Measurements from ENCODE around the gene ENOPH1. TPM values are rescaled to one million over a fixed set of nuclear protein-coding genes. Genes with fewer than 3 reads are reported as not detected.

The ENOPH1 gene
- total and polyA plus RNA-seq, 2 of the 13 experiments (the other 11 are each of a cell fraction or from before 2014, with no cell fraction given) = 15.5 to 64.3 TPM

DNA sequence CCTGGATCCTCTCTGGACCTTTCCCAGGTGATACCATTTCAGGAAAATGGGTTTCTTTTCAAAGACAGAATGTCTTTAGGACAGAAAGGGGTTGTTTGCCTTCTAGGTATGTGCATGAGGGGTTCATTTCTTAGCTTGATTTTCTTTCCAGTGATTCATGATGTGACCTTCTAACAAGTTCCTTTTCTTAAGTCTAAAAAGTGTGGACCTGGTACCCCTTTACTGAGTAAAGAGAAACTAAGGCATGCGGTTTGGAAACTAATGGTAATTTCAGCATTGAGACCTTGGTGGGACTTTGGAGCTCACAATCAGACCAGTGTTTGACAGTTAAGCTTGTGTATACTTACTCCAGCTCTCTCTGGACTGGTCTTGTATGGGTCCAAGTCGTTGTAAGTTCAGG is 8.7 kb downstream of the ENOPH1 start (continued):
- TF ChIP-seq ZNF230 (CRISPR knock-in tag; IDR thresholded peaks at IDR 0.05) = no peak
- TF ChIP-seq, protein P1, sequence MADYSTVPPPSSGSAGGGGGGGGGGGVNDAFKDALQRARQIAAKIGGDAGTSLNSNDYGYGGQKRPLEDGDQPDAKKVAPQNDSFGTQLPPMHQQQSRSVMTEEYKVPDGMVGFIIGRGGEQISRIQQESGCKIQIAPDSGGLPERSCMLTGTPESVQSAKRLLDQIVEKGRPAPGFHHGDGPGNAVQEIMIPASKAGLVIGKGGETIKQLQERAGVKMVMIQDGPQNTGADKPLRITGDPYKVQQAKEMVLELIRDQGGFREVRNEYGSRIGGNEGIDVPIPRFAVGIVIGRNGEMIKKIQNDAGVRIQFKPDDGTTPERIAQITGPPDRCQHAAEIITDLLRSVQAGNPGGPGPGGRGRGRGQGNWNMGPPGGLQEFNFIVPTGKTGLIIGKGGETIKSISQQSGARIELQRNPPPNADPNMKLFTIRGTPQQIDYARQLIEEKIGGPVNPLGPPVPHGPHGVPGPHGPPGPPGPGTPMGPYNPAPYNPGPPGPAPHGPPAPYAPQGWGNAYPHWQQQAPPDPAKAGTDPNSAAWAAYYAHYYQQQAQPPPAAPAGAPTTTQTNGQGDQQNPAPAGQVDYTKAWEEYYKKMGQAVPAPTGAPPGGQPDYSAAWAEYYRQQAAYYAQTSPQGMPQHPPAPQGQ (CRISPR knock-in tag; IDR thresholded peaks at IDR 0.05; ENCODE audit: borderline replicate concordance) = no peak
- TF ChIP-seq ARID2 (CRISPR knock-in tag; IDR thresholded peaks at IDR 0.05; ENCODE audit: borderline replicate concordance) = no peak
- TF ChIP-seq ZNF629 (CRISPR knock-in tag; conservative IDR thresholded peaks at IDR 0.05) = peak; percentile 69
- TF ChIP-seq BRD4 (CRISPR knock-in tag; IDR thresholded peaks at IDR 0.05) = no peak
- TF ChIP-seq, protein P2, sequence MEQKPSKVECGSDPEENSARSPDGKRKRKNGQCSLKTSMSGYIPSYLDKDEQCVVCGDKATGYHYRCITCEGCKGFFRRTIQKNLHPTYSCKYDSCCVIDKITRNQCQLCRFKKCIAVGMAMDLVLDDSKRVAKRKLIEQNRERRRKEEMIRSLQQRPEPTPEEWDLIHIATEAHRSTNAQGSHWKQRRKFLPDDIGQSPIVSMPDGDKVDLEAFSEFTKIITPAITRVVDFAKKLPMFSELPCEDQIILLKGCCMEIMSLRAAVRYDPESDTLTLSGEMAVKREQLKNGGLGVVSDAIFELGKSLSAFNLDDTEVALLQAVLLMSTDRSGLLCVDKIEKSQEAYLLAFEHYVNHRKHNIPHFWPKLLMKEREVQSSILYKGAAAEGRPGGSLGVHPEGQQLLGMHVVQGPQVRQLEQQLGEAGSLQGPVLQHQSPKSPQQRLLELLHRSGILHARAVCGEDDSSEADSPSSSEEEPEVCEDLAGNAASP (CRISPR knock-in tag; IDR thresholded peaks at IDR 0.05; ENCODE audit: borderline replicate concordance) = no peak
- TF ChIP-seq SALL1 (CRISPR knock-in tag; IDR thresholded peaks at IDR 0.05) = no peak
- TF ChIP-seq, protein P3, sequence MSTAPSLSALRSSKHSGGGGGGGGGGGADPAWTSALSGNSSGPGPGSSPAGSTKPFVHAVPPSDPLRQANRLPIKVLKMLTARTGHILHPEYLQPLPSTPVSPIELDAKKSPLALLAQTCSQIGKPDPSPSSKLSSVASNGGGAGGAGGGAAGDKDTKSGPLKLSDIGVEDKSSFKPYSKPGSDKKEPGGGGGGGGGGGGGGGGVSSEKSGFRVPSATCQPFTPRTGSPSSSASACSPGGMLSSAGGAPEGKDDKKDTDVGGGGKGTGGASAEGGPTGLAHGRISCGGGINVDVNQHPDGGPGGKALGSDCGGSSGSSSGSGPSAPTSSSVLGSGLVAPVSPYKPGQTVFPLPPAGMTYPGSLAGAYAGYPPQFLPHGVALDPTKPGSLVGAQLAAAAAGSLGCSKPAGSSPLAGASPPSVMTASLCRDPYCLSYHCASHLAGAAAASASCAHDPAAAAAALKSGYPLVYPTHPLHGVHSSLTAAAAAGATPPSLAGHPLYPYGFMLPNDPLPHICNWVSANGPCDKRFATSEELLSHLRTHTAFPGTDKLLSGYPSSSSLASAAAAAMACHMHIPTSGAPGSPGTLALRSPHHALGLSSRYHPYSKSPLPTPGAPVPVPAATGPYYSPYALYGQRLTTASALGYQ (CRISPR knock-in tag; IDR thresholded peaks at IDR 0.05) = no peak
- TF ChIP-seq SMAD1 (CRISPR knock-in tag; IDR thresholded peaks at IDR 0.05; ENCODE audit: borderline replicate concordance, low read depth) = no peak
